OCI-LY1 (cell line): ENCODE data around the gene KRT4.

Source experiments
- H2AFZ ChIP-seq: fragments of 200-600 bp; sonication (generic), shearing (Covaris generic); 2 replicates; pipeline ENCODE4 v1.6.0; 2014; ENCODE audit warnings: antibody characterized with exemption, mild to moderate bottlenecking, low read length
- H3F3A ChIP-seq: fragments of 200-600 bp; sonication (generic), shearing (Covaris generic); 2 replicates; pipeline ENCODE4 v1.6.0; 2014; ENCODE audit warnings: mild to moderate bottlenecking, antibody characterized with exemption, low read length, moderate library complexity; ENCODE audit not compliant: insufficient read depth
- H3K27ac ChIP-seq: fragments of 200-600 bp; sonication (generic); 2 replicates; pipeline ENCODE4 v1.5.1; 2014; ENCODE audit warnings: low read length, mixed run types, mild to moderate bottlenecking, low read depth; ENCODE audit not compliant: poor library complexity, severe bottlenecking
- H3K27me3 ChIP-seq: fragments of 200-600 bp; sonication (generic); 2 replicates; pipeline ENCODE4 v1.6.0; 2014; ENCODE audit warnings: antibody characterized with exemption, mild to moderate bottlenecking, low read length, moderate library complexity; ENCODE audit not compliant: insufficient read depth
- H3K36me3 ChIP-seq: fragments of 200-600 bp; sonication (generic); 2 replicates; pipeline ENCODE4 v1.6.1; 2014; ENCODE audit warnings: mild to moderate bottlenecking, antibody characterized with exemption, low read length, moderate library complexity, mixed read lengths; ENCODE audit not compliant: insufficient read depth
- H3K4me1 ChIP-seq: fragments of 200-600 bp; sonication (generic); 2 replicates; pipeline ENCODE4 v1.5.1; 2014; ENCODE audit warnings: mild to moderate bottlenecking, low read length, moderate library complexity; ENCODE audit not compliant: insufficient read depth, severe bottlenecking
- H3K4me2 ChIP-seq: fragments of 200-600 bp; sonication (generic), shearing (Covaris generic); 2 replicates; pipeline ENCODE4 v1.6.1; 2014; ENCODE audit warnings: low read length
- H3K4me3 ChIP-seq: fragments of 200-600 bp; sonication (generic); 2 replicates; pipeline ENCODE4 v1.5.1; 2014; ENCODE audit warnings: low read length, low read depth, mild to moderate bottlenecking, mixed read lengths; ENCODE audit not compliant: poor library complexity, severe bottlenecking
- H3K79me2 ChIP-seq: fragments of 200-600 bp; shearing (Covaris generic); 2 replicates; pipeline ENCODE4 v1.6.1; 2016; ENCODE audit warnings: mixed run types, low read length, mixed read lengths; ENCODE audit not compliant: insufficient read depth
- H3K9ac ChIP-seq: fragments of 200-600 bp; sonication (generic), shearing (Covaris generic); 2 replicates; pipeline ENCODE4 v1.6.1; 2014; ENCODE audit warnings: mild to moderate bottlenecking, low read length, mixed read lengths
- H3K9me2 ChIP-seq: fragments of 200-600 bp; sonication (generic), shearing (Covaris generic); 2 replicates; pipeline ENCODE4 v1.6.1; 2014; ENCODE audit warnings: low read depth, mild to moderate bottlenecking, low read length, mixed read lengths
- H3K9me3 ChIP-seq: fragments of 200-600 bp; shearing (Covaris generic); 2 replicates; pipeline ENCODE4 v1.6.1; 2014; ENCODE audit warnings: low read length, mixed read lengths
- H4K20me1 ChIP-seq: fragments of 200-600 bp; sonication (generic), shearing (Covaris generic); 2 replicates; pipeline ENCODE4 v1.6.0; 2016; ENCODE audit warnings: mild to moderate bottlenecking, low read length; ENCODE audit not compliant: insufficient read depth
- CTCF ChIP-seq: fragments of 200-600 bp; sonication (generic), shearing (Covaris generic); IDR thresholded peaks from 2 replicates; pipeline ENCODE4 v1.5.1; 2017; ENCODE audit warnings: mild to moderate bottlenecking, antibody characterized with exemption, low read length, moderate library complexity, mixed read lengths
- EZH2 ChIP-seq: fragments of 200-600 bp; sonication (generic), shearing (Covaris generic); IDR thresholded peaks from 2 replicates; pipeline ENCODE4 v1.8.0; 2017; ENCODE audit warnings: borderline replicate concordance, mixed run types, mild to moderate bottlenecking, antibody characterized with exemption, low read length, moderate library complexity, mixed read lengths

KRT4 gene

GRCh38 chr12:52767020-52767379 is 46.9 kb downstream of the KRT4 start:
- no peak overlapping the region for H3K27ac ChIP-seq

DNA sequence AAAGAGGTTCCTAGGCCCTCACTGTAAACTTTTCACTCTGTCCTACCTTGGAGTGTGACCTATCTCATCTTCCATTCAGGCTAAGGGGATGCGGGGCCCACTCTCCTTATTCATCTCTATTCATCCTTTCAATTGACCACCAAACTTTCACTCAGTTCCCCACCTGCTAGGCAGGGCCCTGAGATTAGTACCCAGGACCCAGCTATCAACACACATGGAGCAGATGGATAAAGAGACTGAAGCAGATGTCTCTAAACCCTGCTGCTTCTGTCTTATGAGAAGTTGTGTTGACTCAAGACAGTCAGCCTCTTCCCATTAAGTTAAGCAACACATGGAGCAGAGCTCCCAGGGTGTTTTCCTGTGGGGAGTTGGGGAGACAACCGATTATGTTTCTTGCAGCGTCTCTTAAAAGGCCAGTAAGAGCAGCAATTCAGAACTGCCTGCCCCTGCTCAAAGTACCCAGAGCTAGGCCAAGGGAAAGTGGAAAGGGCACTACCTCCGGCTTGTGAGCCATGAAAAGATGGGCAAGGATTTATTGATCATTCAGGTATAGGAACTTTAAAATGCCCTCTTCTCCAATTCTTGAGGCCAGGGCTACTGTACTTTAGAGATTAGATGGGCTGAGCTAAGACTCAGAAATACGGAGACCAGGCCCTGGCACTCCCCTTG is 47.4 kb downstream of the KRT4 start:
- Histone ChIP-seq H3K9me2 (no peaks in the 10 kb centered on the region), H3K4me2 (no peak overlapping the region), H4K20me1 (no peaks in the 10 kb centered on the region), H3F3A (no peaks in the 10 kb centered on the region), H3K79me2 (no peaks in the 10 kb centered on the region), H3K4me3 (no peak overlapping the region), H3K4me1 (no peaks in the 10 kb centered on the region), H3K9me3 (no peaks in the 10 kb centered on the region), H3K36me3 (no peaks in the 10 kb centered on the region), H3K27ac (no peak overlapping the region), H3K9ac (no peak overlapping the region), H3K27me3 (no peaks in the 10 kb centered on the region), H2AFZ (no peak overlapping the region)
- TF ChIP-seq EZH2 (no peak), CTCF (no peak)

More at GRCh38 chr12:52767020-52767379, 46.9 kb downstream of the KRT4 start:
- no peaks in the 10 kb centered on the region for H4K20me1 ChIP-seq
- no peaks in the 10 kb centered on the region; the same call in 1 of the 2 replicates for H3K27me3 ChIP-seq
- no peaks in the 10 kb centered on the region for H3K4me1 ChIP-seq
- H3K9ac ChIP-seq, result no peak overlapping the region
- no peaks in the 10 kb centered on the region for H3F3A ChIP-seq
- H3K9me3 ChIP-seq, result no peaks in the 10 kb centered on the region
- no peaks in the 10 kb centered on the region for H3K79me2 ChIP-seq
- H3K4me2 ChIP-seq, result no peak overlapping the region
- H3K36me3 ChIP-seq, result no peaks in the 10 kb centered on the region
- TF ChIP-seq CTCF (no peak), EZH2 (no peak)
- H3K9me2 ChIP-seq, result no peaks in the 10 kb centered on the region
- no peak overlapping the region for H3K4me3 ChIP-seq
- H2AFZ ChIP-seq, result no peak overlapping the region

DNA sequence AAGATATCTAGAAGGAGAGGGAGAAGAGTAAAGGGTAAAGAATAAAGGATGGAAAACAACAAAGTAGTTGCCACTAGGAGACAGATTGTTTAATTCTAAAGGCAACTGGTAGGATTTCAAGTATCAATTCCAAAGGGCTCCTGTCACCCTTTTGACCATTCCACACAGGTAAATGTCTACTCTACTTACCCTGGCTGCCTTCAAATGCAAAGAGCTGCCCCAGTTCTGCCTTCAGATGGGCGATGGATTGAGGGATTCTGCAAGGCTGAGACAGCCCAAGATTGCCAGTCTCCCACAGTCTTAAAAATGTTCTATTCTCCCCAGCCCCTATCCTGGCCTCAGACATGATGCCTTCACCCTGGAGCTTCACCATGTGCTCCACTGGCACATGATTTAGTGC is 48.2 kb downstream of the KRT4 start:
- H3K4me3 ChIP-seq, result no peak overlapping the region
- no peaks in the 10 kb centered on the region for H3K9me2 ChIP-seq
- H3K4me2 ChIP-seq, result no peak overlapping the region
- no peak for TF ChIP-seq EZH2
- no peak for TF ChIP-seq CTCF
- H3K27me3 ChIP-seq, result no peaks in the 10 kb centered on the region
- no peaks in the 10 kb centered on the region for H3K79me2 ChIP-seq
- no peak overlapping the region for H3K27ac ChIP-seq
- no peaks in the 10 kb centered on the region for H3F3A ChIP-seq
- no peak overlapping the region for H2AFZ ChIP-seq
- H3K36me3 ChIP-seq, result no peaks in the 10 kb centered on the region
- H3K9ac ChIP-seq, result no peak overlapping the region
- H4K20me1 ChIP-seq, result no peaks in the 10 kb centered on the region
- no peaks in the 10 kb centered on the region for H3K9me3 ChIP-seq
- H3K4me1 ChIP-seq, result no peaks in the 10 kb centered on the region
